HG03135 (cell line): ENCODE results near the gene ZNF343.

Experiments used
- ATAC-seq: cut with Tn5 transposase; IDR thresholded peaks from one replicate; pipeline ENCODE4 v1.9.1; 2021; ENCODE audit warnings: mild to moderate bottlenecking, moderate library complexity; ENCODE audit not compliant: unreplicated experiment

ZNF343 gene

DNA sequence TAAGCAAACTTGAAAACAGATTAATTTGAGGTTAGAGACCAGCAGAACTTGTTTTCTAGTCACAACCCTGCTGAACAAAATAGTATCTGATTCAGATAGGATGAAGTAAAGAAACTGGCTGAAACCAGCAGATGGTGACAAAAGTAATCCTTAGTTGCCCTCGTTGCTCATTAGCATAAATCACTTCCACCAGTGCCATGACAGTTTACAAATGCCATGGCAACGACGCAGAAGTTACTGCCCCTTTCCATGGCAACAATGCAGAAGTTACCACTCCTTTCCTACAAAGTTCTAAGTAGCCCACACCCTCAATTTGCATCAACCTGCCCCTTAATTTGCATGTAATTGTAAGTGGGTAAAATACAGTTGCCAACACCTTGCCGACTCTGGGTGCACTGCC lies 61.9 kb downstream of the ZNF343 start:
- no peak for ATAC-seq
